H9 (cell line): ENCODE measurements around the gene NID1. TPM values are rescaled to one million over a fixed set of nuclear protein-coding genes. Genes with fewer than 3 reads are reported as not detected.
A peak's percentile ranks its signal among the peaks of the same experiment; 100 is the strongest.

Source experiments
- DNase-seq: peaks from one replicate; pipeline ENCODE4 v3.0.0-alpha.2; 2017
- H2AFZ ChIP-seq: one replicate; pipeline ENCODE4 v1.6.1; 2013; ENCODE audit warnings: mild to moderate bottlenecking, low read length, control low read depth, moderate library complexity
- H2AK5ac ChIP-seq: 2 replicates; pipeline ENCODE4 v1.6.1; 2013; ENCODE audit warnings: low read length, control low read depth, mixed read lengths; ENCODE audit not compliant: insufficient read length
- H2BK120ac ChIP-seq: one replicate; pipeline ENCODE4 v1.6.1; 2013; ENCODE audit warnings: low read depth, mild to moderate bottlenecking, low read length, control low read depth, inconsistent platforms; ENCODE audit not compliant: poor library complexity, severe bottlenecking
- H2BK12ac ChIP-seq: 2 replicates; pipeline ENCODE4 v1.6.1; 2013; ENCODE audit warnings: low read length, control low read depth, mixed read lengths, low read depth; ENCODE audit not compliant: insufficient read length
- H2BK15ac ChIP-seq: 2 replicates; pipeline ENCODE4 v1.6.1; 2013; ENCODE audit warnings: low read depth, low read length, control low read depth
- H2BK20ac ChIP-seq: one replicate; pipeline ENCODE4 v1.6.1; 2013; ENCODE audit warnings: low read depth, mild to moderate bottlenecking, low read length, control low read depth, inconsistent platforms; ENCODE audit not compliant: poor library complexity, severe bottlenecking
- H2BK5ac ChIP-seq: 2 replicates; pipeline ENCODE4 v1.6.1; 2013; ENCODE audit warnings: low read length, control low read depth, mixed read lengths; ENCODE audit not compliant: insufficient read length
- H3K14ac ChIP-seq: 2 replicates; pipeline ENCODE4 v1.6.1; 2013; ENCODE audit warnings: low read length, control low read depth; ENCODE audit not compliant: insufficient read depth
- H3K18ac ChIP-seq: 2 replicates; pipeline ENCODE4 v1.6.1; 2013; ENCODE audit warnings: low read depth, mild to moderate bottlenecking, mixed read lengths, low read length, control low read depth; ENCODE audit not compliant: insufficient read length
- H3K23ac ChIP-seq: 2 replicates; pipeline ENCODE4 v1.6.1; 2013; ENCODE audit warnings: low read length, control low read depth, mixed read lengths, low read depth; ENCODE audit not compliant: insufficient read length
- H3K23me2 ChIP-seq: 2 replicates; pipeline ENCODE4 v1.6.1; 2013; ENCODE audit warnings: low read depth, mild to moderate bottlenecking, mixed read lengths, low read length, control low read depth; ENCODE audit not compliant: insufficient read length, poor library complexity, severe bottlenecking
- H3K27ac ChIP-seq: 2 replicates; pipeline ENCODE4 v1.5.1; 2013; ENCODE audit warnings: low read length, control low read depth, mixed read lengths, low read depth; ENCODE audit not compliant: insufficient read length
- H3K27me3 ChIP-seq: 2 replicates; pipeline ENCODE4 v1.6.1; 2013; ENCODE audit warnings: low read length, control low read depth, inconsistent platforms; ENCODE audit not compliant: insufficient read depth
- H3K4ac ChIP-seq: 2 replicates; pipeline ENCODE4 v1.6.1; 2013; ENCODE audit warnings: low read depth, mild to moderate bottlenecking, control low read depth, inconsistent platforms, low read length, moderate library complexity
- H3K4me1 ChIP-seq: 2 replicates; pipeline ENCODE4 v1.6.1; 2013; ENCODE audit warnings: low read length, control low read depth, inconsistent platforms; ENCODE audit not compliant: insufficient read depth
- H3K4me2 ChIP-seq: 2 replicates; pipeline ENCODE4 v1.6.1; 2013; ENCODE audit warnings: low read length, control low read depth, mixed read lengths; ENCODE audit not compliant: insufficient read length, insufficient read depth
- H3K56ac ChIP-seq: 2 replicates; pipeline ENCODE4 v1.6.1; 2013; ENCODE audit warnings: low read depth, mild to moderate bottlenecking, mixed read lengths, low read length, control low read depth; ENCODE audit not compliant: insufficient read length
- H3K79me1 ChIP-seq: 2 replicates; pipeline ENCODE4 v1.6.1; 2013; ENCODE audit warnings: low read depth, mild to moderate bottlenecking, moderate library complexity, low read length, control low read depth, inconsistent platforms; ENCODE audit not compliant: insufficient read depth, poor library complexity, severe bottlenecking
- H3K79me2 ChIP-seq: 2 replicates; pipeline ENCODE4 v1.6.1; 2013; ENCODE audit warnings: low read length, control low read depth, inconsistent platforms; ENCODE audit not compliant: insufficient read depth
- H3K9ac ChIP-seq: 2 replicates; pipeline ENCODE4 v1.6.1; 2013; ENCODE audit warnings: low read length, control low read depth, mixed read lengths; ENCODE audit not compliant: insufficient read length; ENCODE audit errors: extremely low read depth
- H3K9me3 ChIP-seq: one replicate; pipeline ENCODE4 v1.6.1; 2013; ENCODE audit warnings: low read depth, low read length, inconsistent platforms; ENCODE audit not compliant: control insufficient read depth
- H3T11ph ChIP-seq: one replicate; pipeline ENCODE4 v1.6.1; 2013; ENCODE audit warnings: mild to moderate bottlenecking, low read length, control low read depth, inconsistent platforms
- H4K20me1 ChIP-seq: one replicate; pipeline ENCODE4 v1.6.1; 2013; ENCODE audit not compliant: control insufficient read depth, insufficient read length, insufficient read depth
- H4K5ac ChIP-seq: 2 replicates; pipeline ENCODE4 v1.6.1; 2013; ENCODE audit warnings: low read depth, mild to moderate bottlenecking, mixed read lengths, low read length, control low read depth; ENCODE audit not compliant: insufficient read length
- H4K8ac ChIP-seq: replicated peaks from 2 replicates; pipeline ENCODE4 v1.6.1; 2013; ENCODE audit warnings: low read length, control low read depth, mixed read lengths, low read depth; ENCODE audit not compliant: insufficient read length
- H4K91ac ChIP-seq: 2 replicates; pipeline ENCODE4 v1.6.1; 2013; ENCODE audit warnings: low read depth, mild to moderate bottlenecking, moderate library complexity, mixed read lengths, low read length, control low read depth; ENCODE audit not compliant: insufficient read length
- H3K27ac Mint-ChIP-seq, 3 experiments: 2 replicates in 2 of 3; 3 replicates in 1 of 3; pipeline ENCODE4 v1.8.0; 2020 to 2021; ENCODE audit warnings: mixed read lengths in 3 of 3, mild to moderate bottlenecking in 1 of 3, moderate library complexity in 1 of 3
- H3K27me3 Mint-ChIP-seq: 2 replicates; pipeline ENCODE4 v1.8.0; 2021; ENCODE audit warnings: low read depth, mild to moderate bottlenecking, moderate library complexity, mixed read lengths
- H3K36me3 Mint-ChIP-seq, 3 experiments: 2 replicates in 2 of 3; 3 replicates in 1 of 3; pipeline ENCODE4 v1.8.0; 2020 to 2021; ENCODE audit warnings: low read depth in 3 of 3, mixed read lengths in 3 of 3; ENCODE audit not compliant: insufficient read depth in 1 of 3
- H3K4me1 Mint-ChIP-seq, 2 experiments: 2 replicates each; pipeline ENCODE4 v1.8.0; 2020; ENCODE audit warnings: mixed read lengths in 2 of 2
- H3K4me3 Mint-ChIP-seq, 2 experiments: 2 replicates in 1 of 2; 3 replicates in 1 of 2; pipeline ENCODE4 v1.8.0; 2020 to 2021; ENCODE audit warnings: mild to moderate bottlenecking in 2 of 2, mixed read lengths in 2 of 2, moderate library complexity in 1 of 2
- H3K9me3 Mint-ChIP-seq, 2 experiments: 2 replicates in 1 of 2; 3 replicates in 1 of 2; pipeline ENCODE4 v1.8.0; 2020; ENCODE audit warnings: mild to moderate bottlenecking in 2 of 2, mixed read lengths in 2 of 2, moderate library complexity in 1 of 2
- CTCF ChIP-seq: fragments of 200-600 bp; sonication (generic); conservative IDR thresholded peaks from 3 replicates; pipeline ENCODE4 v1.8.0; 2021; ENCODE audit warnings: antibody characterized with exemption, mild to moderate bottlenecking
- WGBS: extraction: QIAGEN DNeasy Blood & Tissue Kit; methylation state at CpG from one replicate; pipeline ENCODE4 v1.1.7; 2013; ENCODE audit warnings: missing lambda C conversion rate, low lambda C conversion rate, mixed read lengths; ENCODE audit not compliant: insufficient read length; ENCODE audit errors: extremely low coverage; 5-methylcytosine and 5-hydroxymethylcytosine counted together
- total RNA-seq: library from RNA; stranded (reverse); gene quantifications from 2 replicates; pipeline ENCODE4 v1.2.1, GENCODE V29; 2021

NID1 gene
- total RNA-seq, 1 experiment from 2014 or later = 28.5 TPM

GRCh38 chr1:235932090-235932510, 132.8 kb downstream of the NID1 start:
- DNase-seq = no peak
- H3K14ac ChIP-seq = no peak overlapping the region; the same call in 1 of the 2 replicates
- no peaks in the 10 kb centered on the region for H3K79me2 ChIP-seq
- H2BK15ac ChIP-seq = no peak overlapping the region
- H4K91ac ChIP-seq = no peak overlapping the region
- no peaks in the 10 kb centered on the region for H3K23me2 ChIP-seq
- Mint-ChIP-seq H3K27ac (peak overlapping the region in 1 of 3 experiments; percentile 67; a peak in 2 of 7 replicates), H3K36me3 (no peaks in the 10 kb centered on the region), H3K4me3 (no peak overlapping the region), H3K27me3 (peaks cover 12% of the 10 kb centered on the region), H3K9me3 (no peaks in the 10 kb centered on the region), H3K4me1 (peaks cover 9 to 21% of the 10 kb centered on the region in 2 experiments)
- no peak overlapping the region for H3K4ac ChIP-seq
- H4K5ac ChIP-seq = no peak overlapping the region
- H3K79me1 ChIP-seq = no peaks in the 10 kb centered on the region
- H2BK12ac ChIP-seq = no peak overlapping the region
- H2AFZ ChIP-seq = no peak overlapping the region
- H4K20me1 ChIP-seq = no peaks in the 10 kb centered on the region
- H4K8ac ChIP-seq = no peak overlapping the region
- no peak overlapping the region for H2BK5ac ChIP-seq
- H3K9ac ChIP-seq = no peak overlapping the region
- H3K27me3 ChIP-seq = no peaks in the 10 kb centered on the region
- no peak overlapping the region for H3K27ac ChIP-seq
- no peak overlapping the region for H3K23ac ChIP-seq
- no peak overlapping the region for H3T11ph ChIP-seq
- H3K56ac ChIP-seq = no peak overlapping the region
- H3K4me2 ChIP-seq = no peak overlapping the region
- no peak overlapping the region for H3K18ac ChIP-seq
- TF ChIP-seq CTCF = no peak
- H2AK5ac ChIP-seq = no peak overlapping the region
- no peaks in the 10 kb centered on the region for H3K4me1 ChIP-seq
- H2BK120ac ChIP-seq = no peak overlapping the region
- no peak overlapping the region for H2BK20ac ChIP-seq
- WGBS = no CpG with 5 or more reads among the region's 8 CpGs
- no peaks in the 10 kb centered on the region for H3K9me3 ChIP-seq
